Measurements from ENCODE around the gene SRSF9.
"Not testable (repeated sequence)": the region's sequence is repeated elsewhere in the genome, so short reads cannot be mapped to it uniquely, and the experiment has no call there.

SRSF9 gene

DNA sequence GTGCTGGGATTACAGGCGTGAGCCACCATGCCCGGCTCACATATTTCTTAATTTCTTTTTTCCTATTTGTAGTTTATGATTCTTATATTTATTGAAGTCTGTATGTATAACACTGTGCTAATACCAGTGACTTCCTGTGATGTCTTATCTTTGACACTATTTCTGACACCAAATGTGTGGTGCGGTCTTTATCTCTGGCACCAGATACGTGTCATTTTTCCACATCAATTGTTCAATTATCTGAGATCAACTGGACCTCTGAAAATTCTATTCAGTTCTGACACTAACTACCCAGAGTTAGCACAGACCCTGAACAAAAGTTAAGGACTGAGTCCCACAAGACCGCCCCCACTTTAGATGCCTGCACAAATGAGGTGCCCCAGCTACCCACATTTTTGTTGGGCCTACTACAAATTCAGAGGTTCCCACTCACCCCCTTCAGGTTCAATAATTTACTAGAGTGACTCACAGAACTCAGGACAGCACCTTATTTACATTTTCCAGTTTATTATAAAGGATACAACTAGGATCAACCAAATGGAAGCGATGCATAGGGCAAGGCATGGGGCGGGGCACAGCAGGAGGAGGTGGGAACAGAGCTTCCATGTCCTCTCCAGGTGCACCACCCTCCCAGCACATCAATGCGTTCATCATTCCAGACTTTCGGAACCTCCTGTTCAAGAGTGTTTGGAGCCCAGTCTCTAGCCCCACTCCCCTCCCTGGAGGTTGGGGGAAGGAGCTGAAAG lies 11.6 kb upstream of the SRSF9 start:
- no peak for DNase-seq

DNA sequence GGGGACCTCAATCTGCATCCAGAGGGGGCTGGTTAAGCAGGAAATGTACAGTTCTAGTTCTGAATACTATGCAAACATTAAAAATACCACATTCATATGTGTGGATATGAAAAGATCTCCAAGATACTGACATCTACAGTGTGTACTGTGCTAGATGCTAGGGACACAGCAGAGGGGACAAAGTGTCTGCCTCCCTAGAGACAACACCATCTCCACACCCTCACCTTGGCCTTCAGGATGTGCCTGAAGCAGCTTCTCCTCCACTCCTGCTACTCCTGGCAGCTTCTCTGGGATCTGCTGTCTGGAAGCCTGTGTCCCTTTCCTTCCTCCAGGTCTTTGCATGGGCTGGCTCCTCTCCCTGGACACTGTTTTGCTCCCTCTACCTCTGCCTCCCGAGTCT lies 10.7 kb upstream of the SRSF9 start:
- DNase-seq: no peak

DNA sequence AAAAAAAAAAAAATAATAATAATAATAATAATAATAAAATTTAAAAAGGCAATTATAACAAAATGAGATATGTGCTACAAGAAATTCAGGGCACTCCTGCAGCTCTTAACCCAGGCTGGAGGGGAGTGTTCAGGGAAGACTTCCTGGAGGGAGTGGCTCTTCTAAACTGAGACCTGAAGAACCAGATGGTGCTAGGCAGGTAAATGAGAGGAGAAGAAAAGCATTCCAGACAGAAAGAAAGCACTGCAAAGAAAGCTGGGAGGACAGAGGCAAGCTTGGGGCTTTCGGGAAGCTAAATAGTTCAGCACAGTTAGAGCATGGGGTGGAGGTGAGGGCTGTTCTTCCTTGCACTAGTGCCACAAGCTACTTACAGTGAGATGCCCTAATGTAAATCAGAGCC lies 9.9 kb upstream of the SRSF9 start:
- DNase-seq: no peak

DNA sequence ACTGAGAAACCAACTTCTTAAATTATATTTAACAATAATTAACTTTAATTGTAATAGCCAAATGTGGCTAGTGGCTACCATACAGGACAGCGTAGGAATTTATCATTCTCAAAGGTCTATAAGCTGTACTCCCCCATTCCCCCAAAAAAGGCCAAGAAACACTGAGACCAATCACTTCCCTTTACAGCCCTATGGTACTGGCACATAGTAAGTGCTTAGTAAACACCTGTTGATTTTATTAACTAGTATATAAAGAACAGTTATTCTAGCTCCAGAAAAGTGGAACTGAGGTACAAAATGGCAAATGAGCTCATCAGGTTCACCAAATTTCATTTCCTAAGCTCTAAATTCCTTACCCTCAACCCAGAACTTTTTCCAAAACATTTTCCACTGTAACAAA lies 6.1 kb upstream of the SRSF9 start:
- DNase-seq: no peak

DNA sequence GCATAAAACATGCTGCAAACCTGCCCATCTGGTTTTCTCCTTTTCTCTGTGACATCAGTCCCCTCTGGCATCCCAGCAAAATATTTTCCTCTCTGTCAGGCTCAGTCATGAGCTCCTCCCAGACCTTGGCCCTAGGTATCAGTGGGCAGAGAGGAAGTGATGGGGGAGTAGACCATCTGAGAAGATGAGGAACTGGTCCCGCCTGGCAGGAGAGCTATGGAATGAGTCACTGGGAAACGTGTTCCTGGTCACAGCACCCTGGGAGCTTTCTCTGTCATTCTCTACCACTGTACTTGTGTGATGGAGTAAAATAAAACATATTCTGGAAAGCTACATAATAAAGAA lies 5.0 kb upstream of the SRSF9 start:
- DNase-seq: no peak

DNA sequence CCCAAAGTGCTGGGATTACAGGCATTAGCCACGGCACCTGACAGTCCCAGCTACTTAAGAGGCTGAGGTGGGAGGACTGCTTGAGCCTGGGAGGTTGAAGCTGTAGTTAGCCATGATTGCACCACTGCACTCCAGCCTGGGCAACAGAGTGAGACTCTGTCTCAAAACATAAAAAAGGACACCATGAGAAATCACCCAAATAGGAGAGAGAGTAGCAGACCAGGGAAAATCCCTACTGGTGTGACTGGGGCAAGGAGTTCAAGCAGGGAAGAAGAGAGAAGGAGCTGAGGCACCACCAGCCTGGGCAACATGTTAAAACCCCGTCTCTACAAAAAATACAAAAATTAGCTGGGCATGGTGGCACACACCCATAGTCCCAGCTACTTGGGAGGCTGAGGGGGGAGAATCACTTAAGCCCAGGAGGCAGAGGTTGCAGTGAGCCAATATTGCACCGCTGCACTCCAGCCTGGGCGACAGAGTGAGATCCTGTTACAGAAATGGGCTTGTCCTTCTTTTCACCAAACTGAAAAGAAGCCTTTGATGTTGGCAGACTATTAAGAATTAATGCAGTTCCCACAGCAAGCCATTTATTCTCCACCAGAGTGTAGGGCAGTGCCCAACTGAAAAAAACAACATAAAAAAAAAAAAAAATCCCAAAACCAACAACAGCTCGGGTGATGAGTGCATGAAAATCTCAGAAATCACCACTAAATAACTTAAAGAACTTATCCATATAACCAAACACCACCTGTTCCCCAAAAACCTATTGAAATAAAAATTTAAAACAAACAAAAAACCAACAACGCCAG lies 4.5 kb upstream of the SRSF9 start:
- no peak for DNase-seq

DNA sequence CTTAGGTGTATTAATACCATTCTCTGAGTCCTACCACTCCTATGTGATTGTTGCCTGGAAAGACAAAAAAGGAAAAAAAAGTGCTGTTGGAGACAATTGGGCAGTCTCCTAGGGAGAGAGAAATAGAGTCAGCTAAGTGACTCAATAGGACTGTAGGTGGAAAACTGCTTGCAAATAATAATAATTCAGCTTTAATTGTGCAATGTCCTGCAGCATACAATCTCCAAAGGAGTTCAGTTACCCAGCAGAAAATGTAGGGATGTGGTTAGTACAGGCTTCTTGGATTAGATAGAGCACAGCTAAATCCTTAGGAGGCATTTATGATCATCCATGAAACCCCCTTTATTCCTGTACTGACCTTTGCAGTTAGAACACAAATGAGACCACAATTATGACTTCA lies 3.0 kb upstream of the SRSF9 start:
- DNase-seq: no peak

DNA sequence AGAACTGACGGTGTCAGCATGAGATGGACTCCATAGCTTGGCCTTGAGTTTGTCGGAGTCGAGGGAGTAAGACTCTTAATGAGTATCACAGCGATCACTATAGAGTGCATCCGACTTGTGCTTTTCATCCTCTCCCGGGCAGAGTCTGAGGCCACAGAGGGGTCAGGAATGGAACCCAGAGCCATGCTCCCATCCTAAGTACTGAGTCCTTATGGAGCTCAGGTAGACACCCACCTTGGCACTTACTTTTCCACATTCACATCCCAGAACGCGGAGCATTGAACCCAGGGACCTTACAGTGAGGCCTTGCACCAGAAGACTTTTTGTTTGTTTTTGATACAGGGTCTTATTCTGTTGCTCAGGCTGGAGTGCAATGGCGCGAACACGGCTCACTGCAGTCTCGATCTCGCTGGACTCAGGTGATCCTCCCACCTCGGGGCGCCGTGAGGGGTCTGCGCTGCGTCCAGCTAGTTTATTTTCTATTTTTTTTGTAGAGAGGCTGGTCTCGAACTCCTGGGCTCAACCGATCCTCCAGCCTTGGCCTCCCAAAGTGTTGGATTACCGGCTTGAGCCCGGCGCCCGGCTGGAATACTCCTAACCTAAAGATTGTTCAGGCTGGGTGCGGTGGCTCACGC lies 719 bp upstream of the SRSF9 start:
- DNase-seq: no peak

DNA sequence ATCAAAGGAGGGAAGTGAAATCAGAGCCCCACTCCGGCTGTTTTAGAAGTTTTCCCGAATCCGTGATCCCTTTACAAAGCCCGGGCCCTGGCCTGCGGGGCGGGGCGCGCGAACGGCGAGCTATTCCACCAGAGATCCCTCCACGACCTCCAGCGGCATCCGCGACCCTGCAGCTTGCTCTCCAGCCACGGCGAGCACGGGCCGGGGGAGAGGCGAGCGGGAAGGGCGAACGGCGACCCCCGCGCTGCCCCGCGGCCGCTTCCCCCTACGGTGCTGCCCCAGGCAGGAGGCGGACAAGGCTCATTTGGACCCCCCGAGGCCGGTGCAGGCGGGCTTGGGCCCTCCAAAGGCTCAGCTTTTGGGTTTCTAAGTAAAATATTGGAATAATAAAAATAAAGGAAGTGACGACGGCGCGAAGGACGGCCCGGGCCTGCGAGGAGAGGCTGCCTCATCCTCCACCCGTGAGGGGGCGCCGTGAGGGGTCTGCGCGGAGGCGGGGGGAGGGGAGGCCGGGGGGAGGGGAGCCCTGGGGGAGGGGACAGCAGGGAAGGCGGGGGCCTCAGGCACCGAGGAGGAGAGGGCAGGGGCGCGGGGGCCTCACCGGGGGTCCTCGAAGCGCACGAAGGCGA lies 613 bp downstream of the SRSF9 start:
- DNase-seq: peak; percentile 50

DNA sequence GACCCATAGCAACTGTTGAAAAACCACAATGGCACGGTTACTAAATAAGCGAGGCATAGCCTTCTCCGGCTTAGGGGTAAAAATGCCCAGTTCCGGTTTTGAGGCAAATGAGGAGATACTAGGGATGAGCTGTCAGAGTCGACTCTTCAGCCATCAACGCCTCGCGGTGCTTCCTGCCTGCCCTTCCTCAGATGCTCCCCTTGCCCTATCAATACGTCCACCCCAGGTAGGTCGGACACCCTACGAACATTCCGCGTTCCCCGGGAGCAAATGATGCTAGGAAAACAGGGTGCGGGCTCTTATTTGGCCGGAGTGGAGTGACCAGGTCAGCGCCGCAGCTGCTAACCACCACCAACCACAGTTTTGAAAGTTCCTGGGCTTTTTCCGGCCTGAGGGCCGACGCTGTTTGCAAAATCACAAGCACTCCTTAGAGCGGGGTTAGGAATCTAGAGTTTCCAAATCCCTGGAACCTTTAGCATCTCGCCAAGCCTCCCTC lies 1.2 kb downstream of the SRSF9 start:
- peak; percentile 14 for DNase-seq

DNA sequence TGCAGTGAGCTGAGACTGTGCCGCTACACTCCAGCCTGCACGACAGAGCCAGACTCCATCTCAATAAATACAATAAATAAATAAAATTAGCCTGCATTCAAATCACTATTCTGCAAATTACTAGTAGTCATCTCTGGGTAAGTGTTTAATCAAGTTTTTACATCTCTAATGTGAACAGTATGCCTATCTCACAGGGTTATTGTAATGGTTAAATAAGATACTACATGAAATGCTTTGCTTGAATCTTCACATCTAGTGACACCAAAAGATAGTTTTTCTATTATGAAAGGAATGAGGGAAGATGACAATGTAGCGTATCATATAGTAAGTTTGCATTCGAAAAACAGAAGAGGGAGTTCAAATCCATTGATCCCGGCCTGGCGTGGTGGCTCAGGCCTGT lies 2.1 kb downstream of the SRSF9 start:
- DNase-seq: no peak

DNA sequence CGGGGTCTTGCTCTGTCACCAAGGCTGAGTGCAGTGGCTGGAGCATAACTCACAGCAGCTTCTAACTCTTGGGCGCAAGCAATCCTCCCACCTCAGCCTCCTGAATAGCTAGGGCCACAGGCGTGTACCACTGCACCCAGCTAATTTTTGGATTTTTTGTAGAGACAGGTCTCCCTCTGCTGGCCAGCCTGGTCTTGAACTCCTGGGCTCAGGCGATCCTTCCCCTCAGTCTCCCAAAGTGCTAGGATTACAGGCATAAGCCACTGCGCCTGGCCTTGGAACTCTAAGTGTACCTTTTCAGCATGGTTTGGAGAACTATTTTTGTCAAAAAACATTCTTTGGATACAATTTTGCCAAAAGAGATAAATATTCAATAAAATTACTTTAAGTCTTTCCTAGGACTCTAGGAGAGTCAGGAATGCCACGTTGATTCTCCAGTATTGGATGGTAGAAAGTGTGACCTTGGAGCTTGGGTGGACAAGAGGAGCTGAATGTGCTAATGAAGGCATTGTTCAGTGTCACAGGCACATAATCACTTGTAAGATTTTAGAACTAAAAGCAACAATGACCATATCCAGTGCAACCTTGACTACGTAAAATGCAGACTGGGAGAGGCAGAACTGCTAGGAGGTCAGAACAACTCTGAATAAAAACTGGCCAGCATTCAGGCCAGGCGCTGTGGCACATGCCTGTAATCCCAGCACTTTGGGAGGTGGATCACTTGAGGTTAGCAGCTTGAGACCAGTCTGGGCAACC lies 2.8 kb downstream of the SRSF9 start:
- peak; percentile 44 for DNase-seq

DNA sequence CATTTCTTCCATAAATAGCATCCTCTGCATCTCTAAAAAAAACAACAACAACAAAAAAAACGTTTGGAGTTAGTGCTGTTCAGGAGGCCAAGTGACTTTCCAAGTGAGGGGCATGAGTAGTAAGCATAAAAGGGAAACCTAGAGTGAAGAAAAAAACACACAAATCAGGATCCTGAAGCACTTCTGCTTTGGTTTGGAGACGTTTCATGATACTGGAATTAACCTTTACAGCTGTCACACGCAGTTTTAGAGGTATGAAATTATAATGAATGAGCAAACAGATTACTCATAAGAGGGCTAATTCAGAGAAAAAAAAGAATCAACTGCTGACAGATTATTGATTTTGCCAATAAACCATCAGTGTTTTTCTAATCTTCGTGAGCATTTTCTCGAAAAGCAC lies 3.8 kb downstream of the SRSF9 start:
- no peak for DNase-seq

DNA sequence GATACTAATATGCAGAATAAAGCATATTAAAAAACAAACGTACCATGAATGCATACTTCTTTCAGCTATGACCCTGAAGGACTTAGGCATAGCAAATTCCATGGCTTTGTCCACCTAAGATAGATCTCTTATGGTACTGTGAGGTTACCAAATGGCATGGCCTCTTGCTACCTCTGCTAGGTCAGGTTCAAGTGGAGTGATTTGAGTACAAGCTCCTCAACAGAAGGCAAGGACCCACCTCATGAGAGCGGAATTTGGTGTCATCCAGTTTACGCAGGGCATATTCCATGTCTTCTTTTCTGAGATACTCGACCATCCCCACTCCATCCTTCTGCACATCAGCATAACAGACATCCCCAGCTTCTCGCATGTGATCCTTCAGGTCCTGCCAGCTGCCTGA lies 5.8 kb downstream of the SRSF9 start:
- DNase-seq: no peak

DNA sequence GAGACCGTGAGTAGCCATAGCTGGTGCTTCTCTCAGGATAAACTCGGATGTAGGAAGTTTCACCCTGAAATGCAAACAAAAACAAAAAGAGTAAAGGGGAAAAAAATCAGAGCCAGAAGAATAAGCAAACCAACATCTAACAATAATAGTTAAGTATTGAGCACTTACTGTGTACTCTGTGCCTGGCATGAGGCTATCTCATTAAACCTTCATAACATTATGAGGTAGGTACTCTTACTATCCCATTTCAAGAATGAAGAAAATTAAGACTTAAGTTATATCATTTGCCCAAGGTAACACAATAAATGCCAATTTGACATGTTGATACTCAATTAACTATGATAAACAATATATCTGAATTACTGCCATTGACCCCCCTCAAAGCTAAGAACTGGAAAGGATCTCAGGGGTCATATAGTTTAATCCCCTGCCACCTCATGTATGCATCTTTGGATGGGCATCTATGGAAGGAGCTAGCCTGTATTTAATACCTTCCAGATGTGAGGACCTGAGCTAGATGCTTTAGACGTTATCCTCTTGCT lies 7.4 kb downstream of the SRSF9 start:
- DNase-seq: no peak

DNA sequence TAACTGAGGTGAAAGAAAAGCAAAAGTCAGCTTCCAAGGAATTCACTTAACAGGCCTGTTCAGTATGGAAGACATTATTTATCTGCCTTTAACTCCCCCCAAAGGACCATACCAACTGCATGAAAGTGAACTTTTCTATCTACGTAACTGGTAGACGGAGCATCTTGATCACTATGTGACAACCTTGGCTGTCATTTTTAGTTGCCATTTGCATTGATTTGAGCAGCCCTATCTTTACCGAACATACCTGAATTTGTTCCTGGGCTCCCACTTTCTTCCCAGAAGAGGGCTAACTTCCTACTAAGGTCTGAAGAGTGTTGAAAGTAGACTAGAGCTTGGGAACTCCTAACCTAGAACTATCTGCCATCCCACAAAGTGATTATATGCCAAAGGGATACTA lies 9.4 kb downstream of the SRSF9 start:
- DNase-seq: no peak

DNA sequence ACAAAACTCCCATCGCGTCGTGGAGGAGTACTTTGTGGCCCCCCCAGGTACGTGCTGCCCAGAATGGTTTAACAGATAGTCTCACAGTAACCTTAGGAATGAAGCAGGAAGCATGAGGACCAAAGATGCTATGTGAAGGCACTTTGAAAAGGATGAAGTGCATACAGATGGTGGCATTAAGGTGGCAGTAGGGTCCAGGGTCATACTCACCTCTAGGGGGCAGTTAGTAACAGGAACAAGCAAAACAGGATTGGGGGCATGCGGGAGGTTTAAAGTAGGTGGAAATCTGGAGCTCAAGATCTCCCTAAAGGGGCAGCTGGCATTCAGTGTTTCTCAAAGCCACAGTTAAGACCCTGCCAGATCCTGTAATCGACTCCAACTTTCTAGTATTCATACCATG lies 12.4 kb downstream of the SRSF9 start:
- DNase-seq: no peak

DNA sequence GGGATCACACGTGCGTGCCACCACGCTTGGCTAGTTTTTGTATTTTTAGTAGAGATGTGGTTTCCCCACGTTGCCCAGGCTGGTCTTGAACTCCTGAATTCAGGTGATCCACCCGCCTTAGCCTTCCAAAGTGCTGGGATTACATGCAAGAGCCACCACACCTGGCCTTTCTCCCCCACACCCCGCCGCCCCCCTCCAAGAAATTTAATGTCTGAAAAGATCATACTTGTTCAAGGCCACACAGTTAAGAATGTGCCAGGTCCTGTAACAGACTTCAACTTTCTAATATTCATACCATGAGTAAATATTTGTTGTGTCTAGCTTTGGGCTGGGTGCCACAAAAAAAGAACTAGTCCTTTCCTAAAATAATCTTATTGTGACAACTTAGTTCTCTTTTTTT lies 14.2 kb downstream of the SRSF9 start:
- no peak for DNase-seq

DNA sequence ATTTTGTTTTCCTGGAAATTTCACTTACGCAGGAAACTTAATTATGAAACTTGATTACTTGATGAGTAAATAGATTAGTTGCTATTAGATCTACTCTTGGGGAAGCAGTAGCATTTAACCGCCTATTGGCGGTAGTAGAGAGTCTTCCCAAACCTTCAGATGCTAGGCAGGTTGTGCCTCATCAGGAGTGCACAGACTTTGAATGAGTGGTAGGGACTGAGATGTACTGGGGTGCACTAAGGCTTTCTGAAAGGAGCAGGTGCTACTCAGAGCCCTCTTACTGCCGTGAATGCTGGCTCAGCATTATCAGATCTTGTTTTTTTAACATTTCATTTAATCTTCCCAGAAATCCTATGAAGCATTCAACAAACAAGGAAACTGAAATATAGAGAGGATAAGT lies 15.6 kb downstream of the SRSF9 start:
- no peak for DNase-seq

DNA sequence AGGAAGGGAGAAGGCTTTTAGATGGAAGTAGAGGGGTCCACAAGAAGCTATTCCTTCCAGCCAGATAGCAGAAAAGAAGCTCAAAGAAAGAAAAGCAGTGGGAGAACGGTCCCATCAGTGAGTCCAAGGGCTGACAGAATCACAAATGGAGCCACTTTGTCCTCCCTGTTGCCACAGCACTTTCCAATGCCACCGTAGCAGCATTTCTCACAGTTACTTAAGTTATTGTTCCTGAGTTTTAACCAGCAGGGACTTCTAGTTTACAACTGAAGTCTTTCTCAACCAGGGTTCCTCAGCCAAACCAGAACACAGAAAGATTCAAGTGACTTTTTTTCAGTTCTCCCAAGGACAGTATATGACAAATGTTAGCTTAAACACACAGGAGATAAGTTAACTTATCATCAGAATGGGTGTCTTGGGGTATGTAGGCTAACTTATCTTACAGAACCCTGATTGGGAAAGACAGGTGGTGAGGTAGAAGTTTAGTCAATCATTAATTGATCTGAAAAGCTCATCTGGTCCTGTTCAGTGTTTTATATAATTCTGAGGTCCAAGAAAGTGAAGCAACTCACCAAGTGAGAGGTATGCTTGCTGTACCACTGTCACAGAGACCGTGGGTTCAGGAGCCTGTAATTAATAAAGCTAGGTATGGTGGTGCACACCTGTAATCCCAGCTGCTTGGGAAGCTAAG lies 16.3 kb downstream of the SRSF9 start:
- DNase-seq: no peak

DNA sequence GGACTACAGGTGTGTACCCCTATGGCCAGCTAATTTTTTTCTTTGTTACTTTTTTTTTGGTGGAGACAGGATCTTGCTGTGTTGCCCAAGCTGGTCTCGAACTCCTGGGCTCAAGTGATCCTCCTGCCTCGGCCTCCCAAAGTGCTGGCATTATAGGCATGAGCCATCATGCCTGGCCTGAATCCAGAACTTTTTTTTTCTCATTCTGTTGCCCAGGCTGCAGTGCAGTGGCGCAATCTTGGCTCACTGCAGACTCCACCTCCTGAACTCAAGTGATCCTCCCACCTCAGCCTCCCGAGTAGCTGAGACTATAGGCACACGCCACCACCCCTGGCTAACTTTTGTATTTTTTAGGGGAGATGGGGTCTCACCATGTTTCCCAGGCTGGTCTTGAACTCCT lies 17.0 kb downstream of the SRSF9 start:
- DNase-seq: not testable (repeated sequence)

DNA sequence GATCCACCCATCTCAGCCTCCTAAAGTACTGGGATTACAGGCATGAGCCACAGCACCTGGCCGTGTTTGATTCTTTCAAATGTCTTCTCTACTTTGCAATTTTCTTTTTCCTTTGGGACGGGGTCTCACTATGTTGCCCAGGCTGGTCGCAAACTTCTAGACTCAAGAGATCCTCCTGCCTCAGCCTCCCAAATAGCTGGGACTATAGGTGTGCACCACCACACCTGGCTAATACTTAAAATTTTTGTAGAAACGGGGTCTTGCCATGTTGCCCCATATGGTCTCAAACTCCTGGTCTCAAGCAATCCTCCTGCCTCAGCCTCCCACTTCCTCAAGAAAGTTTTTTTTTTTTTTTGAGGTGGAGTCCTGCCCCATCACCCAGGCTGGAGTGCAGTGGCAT lies 21.6 kb downstream of the SRSF9 start:
- DNase-seq: no peak

Data from activated gamma-delta T cell treated with Interleukin-2 at 50 U/mL for 16 hours (primary cell).